NCI-H1436 treated with DMSO at 0.1 percent for 48 hours (cell line): ENCODE data around the gene ADGRG1.
"Not testable (repeated sequence)": the region's sequence is repeated elsewhere in the genome, so short reads cannot be mapped to it uniquely, and the experiment has no call there.

Source experiments
- DNase-seq: peaks from one replicate; lab custom pipeline; 2025; lab: John Stamatoyannopoulos, UW

The ADGRG1 gene

DNA sequence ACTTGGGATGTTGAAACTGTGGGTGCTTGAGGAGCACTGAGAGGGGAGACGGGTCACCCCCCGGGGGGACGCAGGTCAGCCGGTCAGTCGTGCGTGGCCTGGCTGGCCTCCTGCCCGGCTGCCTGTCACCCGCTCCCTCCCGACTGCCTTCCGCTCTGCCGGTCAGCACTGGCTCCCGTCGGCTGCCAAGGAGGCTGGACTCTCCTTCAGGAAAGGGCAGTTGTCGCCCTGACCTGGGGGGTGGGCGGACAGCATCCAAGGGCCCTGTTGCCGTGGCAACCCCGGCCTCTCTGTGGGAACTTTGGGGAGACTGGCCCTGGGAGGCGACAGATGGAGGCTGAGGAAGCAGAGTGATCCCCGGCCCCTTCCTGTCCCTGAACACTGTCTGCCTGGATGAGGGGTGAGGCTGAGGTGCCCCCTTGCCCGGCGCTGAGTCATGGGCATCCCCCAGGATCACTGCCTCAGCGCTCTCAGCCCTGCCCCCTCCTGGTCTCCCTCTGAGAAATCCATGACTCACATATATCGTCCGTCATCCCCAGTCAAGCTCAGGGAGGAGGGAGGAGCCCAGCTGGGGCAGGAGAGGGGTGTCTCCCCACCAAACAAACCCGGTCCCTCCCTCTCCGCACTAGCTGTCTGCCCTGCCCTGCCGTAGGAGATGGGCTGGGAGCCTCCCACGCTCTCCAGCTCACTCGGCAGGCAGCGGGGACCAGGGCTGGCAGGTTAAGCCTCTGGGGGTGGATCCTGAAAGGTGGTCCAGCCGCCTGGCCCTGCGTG lies at the start of gene ADGRG1:
ADGRG1 (plus strand) TSS at position 623 of the 774 bp plus-strand sequence. CDS start 21,658 bp downstream, outside the sequence.
- DNase-seq: no peak

DNA sequence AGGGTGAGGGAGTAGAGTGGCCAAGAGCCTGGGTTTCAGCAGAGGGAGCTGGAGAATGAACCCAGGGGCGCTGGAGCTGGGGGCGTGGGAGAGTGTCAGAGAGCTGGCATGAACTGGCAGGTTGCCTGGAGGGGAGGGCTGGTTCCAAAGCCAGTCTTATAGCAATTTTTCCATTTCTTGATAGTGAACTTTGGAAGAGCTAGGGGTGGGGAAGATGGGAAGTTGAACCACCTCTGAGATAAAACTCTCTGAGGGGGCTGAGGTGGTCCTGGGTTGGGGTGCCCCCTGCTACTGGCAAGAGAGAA lies 49.1 kb upstream of the ADGRG1 start:
- no peak for DNase-seq

GRCh38 chr16:57585051-57585687 lies 43.3 kb upstream of the ADGRG1 start:
- no peak for DNase-seq

DNA sequence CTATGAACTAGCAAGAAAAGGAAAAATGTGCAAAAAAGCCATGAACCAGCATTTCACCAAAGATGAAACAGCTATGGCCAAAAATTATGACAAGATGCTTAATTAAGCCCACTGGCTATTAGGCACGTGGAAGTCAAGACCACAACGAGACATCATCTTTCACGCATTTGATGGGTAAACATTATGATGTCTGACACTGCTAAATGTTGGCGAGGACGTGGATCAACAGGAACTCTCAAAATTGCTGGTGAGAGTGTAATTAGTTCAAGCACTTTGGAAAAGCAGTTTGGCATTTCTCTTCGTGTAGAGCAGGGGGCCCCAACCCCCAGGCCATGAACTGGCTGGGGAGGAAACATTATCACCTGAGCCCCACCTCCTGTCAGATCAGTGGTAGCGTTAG lies 39.6 kb upstream of the ADGRG1 start:
- DNase-seq: no peak

GRCh38 chr16:57589374-57589773 lies 39.1 kb upstream of the ADGRG1 start:
- no peak for DNase-seq

DNA sequence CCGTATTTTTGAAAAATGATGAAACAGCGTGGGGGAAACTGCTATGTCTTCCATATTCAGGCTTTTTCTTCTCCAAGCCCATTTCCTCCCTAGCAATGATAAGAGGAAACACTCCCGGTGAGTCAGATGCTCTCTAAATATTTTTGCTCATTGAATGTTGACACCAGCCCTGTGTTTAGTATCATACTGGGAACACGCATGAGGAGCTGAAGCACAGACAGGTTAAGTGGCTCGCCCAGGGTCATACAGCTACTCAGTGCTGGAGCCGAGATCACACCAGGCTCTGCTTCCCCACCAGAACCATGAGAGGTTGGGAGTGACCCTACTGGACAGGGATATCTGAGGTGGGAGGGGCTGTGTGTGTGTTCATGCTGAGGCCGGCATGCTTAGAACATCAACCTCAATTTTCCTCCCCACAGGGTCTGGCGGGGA lies 37.8 kb upstream of the ADGRG1 start:
- no peak for DNase-seq

- no peak for DNase-seq
Observed at GRCh38 chr16:57591086-57591869, 37.2 kb upstream of the ADGRG1 start.

DNA sequence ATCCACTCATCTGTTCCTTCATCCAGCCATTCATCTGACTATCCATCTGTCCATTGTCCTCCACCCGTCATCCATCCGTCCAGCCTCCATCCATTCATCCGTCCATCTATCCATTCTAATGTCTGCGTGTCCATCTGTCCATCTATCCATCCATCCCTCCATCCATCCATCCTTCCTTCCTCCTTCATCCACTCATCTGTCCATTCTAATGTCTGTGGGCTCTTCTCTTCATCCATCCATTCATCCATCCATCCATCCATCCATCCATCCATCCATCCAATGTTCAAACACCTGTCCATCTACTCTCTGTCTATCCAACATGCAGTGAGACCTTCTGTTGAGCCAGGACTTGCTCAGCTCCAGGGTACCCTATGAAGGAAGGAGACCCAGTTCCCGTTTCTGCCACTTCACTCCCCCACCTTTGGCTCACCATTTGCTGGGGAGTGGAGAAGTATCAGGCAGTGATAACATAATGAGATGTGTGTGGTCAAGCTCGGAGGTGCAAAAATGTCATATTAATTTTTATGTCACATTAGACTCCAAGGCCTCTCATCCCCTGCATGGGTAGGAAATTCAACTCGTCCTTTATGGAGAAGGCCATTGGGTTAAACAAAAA lies 36.5 kb upstream of the ADGRG1 start:
- no peak for DNase-seq

DNA sequence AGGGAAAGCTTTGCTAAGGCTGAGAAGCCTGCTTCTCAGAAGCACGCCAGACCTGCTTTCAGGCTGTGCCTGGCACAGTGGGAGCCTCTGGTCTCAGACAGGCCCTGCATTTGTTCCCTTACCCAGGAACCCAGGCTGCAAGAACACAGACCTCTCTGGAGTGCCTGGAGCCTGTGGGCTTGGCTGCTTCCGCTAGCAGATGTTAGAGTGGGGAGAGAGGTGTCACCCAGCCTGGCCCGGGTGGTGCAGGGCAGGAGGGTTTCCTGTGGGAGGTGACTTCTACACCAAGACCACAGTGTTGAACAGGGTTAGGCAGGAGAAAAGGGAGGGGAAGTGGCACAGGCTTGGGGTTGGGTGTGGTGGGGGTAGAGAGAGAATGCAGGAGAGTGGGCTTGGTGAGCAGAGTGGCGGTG lies 35.8 kb upstream of the ADGRG1 start:
- no peak for DNase-seq

GRCh38 chr16:57593021-57593420 lies 35.4 kb upstream of the ADGRG1 start:
- no peak for DNase-seq

DNA sequence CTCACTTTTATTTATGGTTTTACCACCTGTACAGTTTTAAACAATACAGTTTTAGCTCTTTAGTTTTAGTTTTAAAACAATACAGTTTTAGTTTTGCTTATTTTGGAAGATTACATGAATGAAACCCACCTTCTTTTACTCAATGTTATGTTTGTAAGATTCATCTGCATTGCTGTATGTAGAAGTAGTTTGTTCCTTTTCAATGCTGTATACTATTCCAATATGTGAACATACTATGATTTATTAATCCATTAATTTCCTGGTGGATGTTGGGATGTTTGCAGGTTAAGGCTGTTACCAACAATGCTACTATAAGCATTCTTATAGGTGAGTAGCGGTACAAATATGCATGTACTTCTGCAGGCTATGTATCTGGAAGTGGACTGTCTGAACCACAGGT lies 34.4 kb upstream of the ADGRG1 start:
- DNase-seq: no peak

DNA sequence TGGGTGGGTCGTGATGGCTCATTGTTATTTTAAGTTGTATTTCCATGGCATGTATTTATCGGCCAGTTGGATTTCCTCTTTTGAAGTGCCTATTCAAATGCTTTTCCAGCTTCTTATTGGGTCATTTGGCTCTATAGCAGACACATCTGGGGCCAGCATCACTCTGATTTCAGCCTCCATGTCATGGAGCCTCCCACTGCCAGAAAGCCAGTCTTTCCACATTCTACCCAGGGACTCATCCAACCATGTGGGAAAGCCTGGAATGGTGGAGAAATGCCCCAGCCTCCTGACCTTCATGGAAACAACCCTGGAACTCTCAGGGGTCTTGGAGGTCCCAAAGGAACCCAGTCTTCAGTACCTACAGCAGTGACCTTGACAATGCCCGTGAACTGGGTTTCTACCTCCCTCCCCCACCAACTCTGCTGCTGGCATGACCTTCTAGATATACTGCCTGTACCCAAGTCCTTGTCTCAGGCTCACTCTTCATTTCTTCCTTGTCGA lies 33.8 kb upstream of the ADGRG1 start:
- DNase-seq: no peak

- DNase-seq: not testable (repeated sequence)
Observed at GRCh38 chr16:57596234-57596633, 32.2 kb upstream of the ADGRG1 start.

DNA sequence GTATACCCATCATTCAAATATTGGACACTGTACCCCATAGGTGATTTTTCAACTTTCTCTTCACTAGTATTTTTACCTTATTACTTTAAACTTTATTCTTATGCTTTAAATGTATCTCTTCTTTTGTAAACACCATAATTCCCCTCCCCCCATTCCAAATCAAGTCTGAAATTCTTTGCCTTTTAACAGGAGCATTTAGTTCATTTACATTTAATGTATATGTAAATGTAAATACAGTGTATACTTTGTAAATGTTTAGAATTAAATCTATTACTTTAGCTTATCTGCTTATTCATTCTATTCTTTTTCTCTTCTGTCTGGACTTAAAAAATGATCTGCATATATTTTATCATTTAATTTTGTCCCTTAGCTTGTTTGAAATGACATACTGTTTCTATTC lies 30.0 kb upstream of the ADGRG1 start:
- no peak for DNase-seq

DNA sequence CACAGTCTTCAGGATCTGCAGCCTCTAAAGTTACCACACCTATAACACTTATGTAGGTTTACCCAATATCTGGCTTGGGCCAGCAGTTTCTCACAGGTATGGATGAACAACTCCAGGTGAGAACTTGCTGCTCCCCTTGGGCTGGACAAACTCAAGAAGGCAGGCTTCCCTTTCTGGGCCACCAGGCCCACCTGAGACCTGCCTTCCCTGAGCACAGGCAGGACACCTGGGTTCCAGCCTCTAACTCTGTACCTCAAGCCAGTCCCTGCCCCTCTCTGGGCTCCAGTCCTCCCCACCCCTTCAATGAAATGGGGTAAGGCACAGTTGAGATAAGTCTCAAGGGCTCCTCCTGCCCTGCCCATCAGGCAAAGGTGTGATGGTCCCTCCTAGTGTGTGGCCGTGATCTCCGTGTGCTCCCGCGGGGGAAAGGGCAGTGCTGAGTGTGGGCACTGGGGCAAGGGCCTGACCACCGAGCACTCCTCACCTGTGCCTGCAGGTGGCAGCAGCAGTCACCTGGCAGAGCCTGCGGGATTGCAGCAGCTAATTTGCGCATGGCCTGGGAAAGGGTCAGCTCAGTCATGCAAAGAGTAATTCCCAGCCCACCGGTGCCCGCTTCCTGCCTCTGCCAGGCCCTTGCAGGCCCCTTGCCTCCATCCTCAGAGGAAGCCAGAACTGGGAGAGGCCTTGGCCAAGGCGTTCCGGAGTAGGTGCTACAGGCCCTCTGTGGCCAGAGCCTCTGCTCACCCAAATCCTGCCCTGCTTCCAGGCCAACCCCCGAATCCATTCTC lies 28.2 kb upstream of the ADGRG1 start:
- no peak for DNase-seq

GRCh38 chr16:57600952-57601580 lies 27.4 kb upstream of the ADGRG1 start:
- DNase-seq: no peak

GRCh38 chr16:57601801-57602478 lies 26.5 kb upstream of the ADGRG1 start:
- DNase-seq: no peak

DNA sequence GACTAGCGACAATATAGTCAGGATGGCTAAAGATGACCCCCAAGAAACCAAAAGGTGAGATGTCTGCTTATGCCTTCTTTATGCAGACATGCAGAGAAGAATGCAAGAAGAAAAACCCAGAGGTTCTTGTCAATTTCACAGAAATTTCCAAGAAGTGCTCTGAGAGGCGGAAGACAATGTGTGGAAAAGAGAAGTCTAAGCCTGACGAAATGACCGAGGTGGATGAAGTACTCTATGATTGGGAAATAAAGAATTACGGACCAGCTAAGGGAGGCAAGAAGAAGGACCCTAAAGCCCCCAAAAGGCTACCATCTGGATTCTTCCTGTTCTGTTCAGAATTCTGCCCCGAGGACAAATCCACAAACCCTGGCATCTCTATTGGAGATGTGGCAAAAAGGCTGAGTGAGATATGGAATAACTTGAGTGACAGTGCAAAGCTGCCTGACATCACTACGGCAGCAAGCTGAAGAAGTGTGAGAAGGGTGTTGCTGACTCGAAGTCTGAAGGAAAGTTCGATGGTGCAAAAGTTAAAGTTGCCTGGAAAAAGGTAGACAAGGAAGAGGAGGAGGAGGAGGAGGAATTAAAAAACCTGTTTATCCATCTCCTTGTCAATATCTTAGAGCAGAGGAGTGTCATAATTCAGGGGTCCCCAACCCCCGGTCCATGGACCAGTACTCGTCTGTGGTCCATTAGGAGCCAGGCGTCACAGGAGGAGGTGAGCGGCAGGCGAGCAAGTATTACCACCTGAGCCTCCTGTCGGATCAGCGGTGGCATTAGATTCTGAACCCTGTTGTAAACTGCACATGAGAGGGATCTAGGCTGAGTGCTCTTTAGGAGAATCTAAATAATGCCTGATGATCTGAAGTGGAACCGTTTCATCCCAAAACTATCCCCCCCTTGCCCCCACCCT lies 25.1 kb upstream of the ADGRG1 start:
- no peak for DNase-seq

DNA sequence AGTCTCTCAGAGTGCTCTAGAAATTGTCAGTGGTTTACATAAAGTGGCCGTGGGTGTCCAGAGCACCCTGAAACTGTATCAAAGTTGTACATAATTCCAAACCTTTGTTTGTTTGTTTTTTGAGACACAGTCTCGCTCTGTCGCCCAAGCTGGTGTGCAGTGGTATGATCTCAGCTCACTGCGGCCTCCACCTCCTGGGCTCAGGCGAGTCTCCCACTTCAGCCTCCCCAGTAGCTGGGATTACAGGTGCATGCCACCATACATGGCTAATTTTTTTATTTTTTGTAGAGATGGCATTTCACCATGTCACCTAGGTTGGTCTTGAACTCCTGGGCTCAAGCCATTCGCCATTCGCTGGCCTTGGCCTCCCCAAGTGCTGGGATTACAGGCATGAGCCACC lies 24.3 kb upstream of the ADGRG1 start:
- DNase-seq: no peak
